Stimulated activated CD8-positive, alpha-beta memory T cell treated with anti-CD3 and anti-CD28 coated beads, Interleukin-4, amount 100 ng/mL, for 1 hour (primary cell): ENCODE data around the gene CNTN4.

Experiments used
- DNase-seq, 2 donors: peaks; one replicate each; pipeline ENCODE4 v3.0.0-alpha.2; 2020; ENCODE audit warnings: low read depth in 2 of 2, low spot score in 1 of 2

The CNTN4 gene

GRCh38 chr3:3020209-3020608, 921.5 kb downstream of the CNTN4 start:
- no peak for DNase-seq

DNA sequence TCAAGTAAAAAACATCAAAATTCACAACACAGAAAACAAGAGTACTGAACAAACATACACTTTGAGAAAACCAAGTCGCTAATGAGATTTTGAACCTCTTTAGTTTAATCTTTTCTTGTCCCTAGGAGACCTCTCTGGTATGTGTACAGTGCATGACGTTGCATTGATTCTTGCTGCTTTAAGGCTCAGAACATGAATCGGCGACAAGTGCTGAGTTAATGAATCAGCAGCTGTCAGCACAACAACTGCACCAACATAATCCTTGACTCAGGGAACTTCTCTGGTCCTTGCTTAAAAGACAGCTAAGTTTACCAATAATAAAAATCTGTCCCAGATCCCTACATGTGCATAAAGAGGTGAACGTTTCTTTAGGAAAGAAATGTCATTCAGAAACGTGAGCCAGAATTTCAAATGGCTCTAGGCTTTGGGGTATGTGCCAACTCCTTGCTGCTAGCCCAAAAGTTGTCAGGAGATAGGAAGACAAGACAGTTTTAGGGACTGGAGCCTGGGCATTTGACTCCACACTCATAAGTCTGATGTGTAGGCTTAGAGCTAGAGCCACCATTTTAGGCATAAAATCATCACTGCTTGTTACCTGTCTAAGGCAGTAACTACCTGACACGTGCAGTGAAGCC, 924.6 kb downstream of the CNTN4 start:
- no peak for DNase-seq

DNA sequence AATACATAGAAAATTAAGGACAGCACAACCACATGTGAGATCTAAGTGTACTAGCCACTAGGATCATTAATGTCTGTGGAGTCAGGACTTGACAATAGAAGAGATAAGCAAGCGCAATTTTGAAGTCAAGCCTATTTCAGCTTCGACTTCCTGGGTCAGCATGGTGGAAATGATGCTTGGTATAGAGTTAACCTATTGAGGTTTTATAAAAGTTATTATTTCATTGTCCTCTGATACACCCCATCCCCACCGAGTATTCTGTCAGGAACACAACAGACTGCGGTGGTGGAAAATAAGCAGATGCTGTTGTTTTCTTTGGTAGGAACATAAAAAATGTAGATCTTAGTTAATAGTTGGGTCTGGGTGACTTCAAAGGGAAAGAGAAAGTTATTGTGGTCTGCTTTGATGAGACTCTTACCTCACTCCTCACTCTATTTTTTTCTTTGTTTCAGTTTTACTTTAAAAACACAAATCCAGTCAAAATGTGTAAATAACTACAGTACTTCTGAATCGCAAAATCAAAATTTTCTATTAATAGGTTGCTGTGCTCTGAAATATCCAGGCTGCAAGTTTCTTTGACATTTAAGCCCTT, 929.4 kb downstream of the CNTN4 start:
- DNase-seq: no peak

DNA sequence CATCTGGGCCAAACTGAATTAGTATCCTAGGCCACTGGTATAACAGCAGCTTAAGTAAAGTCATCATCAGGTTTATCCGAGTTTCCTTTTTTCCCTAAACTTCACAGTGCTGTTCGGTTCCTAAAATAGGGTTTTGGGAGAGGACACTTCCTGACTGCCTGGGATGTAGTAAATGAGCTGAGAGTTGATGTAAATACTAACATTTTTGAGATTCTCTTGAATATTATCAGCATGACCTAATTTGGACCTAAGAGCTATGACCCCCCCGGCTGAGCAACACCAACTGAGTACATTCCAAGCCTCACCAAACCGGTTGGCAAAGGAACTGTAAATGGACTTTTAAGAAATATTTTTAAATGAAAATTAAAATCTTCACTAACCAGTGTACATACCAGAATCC, 932.7 kb downstream of the CNTN4 start:
- no peak for DNase-seq

- no peak for DNase-seq
Observed at GRCh38 chr3:3037156-3037555, 938.5 kb downstream of the CNTN4 start.

DNA sequence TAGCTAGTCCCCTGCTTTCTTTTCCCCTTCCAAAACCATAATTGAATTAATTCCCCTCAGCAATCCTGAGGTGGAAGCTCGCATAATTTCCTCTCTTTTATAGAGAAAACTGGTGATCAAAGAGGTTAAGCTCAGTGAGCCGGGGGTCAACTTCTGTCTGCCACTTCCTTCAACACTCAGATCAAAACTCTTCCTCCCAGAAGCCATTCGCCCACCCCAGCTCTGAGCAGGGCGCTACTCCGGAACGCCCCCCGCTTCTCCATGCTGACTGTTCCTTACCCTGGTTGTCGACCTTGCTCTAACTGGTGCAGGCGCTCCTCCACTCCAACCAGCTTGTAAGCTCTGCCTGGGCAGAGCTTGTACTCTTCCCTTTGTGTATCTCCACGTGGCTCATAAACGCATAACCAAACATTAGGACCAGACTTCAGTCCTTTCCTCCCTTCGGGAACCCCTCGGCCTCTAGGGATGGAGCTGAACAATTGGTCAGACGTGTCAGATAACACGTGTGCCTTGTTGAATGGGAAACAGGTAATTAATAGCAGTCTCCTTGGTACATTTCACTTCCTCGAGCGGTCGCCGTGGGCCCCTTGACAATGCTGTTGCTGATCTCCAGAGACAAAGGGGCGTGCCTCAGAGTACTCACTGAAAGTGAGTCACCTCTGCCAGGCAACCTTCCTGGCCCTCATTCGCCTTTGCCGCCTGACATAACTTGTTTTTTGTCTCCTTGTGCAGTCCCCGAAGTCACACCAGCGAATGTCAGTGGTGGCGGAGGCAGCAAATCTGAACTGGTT, 939.7 kb downstream of the CNTN4 start:
- no peak for DNase-seq

DNA sequence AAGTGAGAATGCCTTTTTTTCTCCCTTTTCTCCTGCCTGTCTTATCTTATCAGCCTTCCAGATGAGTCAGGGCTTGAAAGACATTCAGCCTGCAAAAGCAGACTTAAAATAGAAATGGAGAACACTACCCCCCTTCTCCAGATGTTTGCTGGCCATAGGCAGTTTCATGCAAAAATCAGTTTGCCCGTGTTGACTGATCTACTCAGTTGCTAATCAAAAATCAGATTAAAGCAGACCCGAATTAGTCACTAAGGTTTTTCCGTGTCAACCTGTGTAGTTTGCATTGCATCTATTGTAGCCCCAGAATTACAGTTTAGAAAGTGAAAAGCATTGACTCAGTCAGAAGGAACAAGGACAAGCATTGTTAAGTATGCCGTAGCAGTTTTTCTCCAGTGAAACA, 955.3 kb downstream of the CNTN4 start:
- no peak for DNase-seq

GRCh38 chr3:3059645-3060044, 961.0 kb downstream of the CNTN4 start:
- DNase-seq: no peak

GRCh38 chr3:3064297-3064696, 965.6 kb downstream of the CNTN4 start:
- DNase-seq: no peak

GRCh38 chr3:3065876-3066275, 967.2 kb downstream of the CNTN4 start:
- DNase-seq: no peak

GRCh38 chr3:3066378-3066777, 967.7 kb downstream of the CNTN4 start:
- DNase-seq: no peak

DNA sequence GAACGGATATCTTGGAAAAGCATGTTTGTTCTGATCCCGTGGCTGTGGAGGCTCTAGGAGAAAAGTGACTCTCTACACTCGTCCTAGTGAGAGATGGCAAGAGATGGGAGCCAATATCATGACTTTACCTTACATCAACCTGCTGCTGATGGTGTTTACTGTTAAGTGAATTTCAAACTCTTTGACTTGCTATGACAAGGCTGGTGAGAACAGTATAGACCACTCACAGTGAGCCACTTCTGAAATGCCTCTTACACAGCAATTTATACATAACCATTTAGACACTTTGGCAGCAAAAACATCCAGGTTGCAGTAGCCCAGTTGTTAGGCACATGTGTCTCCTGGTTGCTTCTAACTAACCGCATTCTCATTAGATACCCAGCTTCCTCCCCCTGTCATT, 968.2 kb downstream of the CNTN4 start:
- DNase-seq: no peak

DNA sequence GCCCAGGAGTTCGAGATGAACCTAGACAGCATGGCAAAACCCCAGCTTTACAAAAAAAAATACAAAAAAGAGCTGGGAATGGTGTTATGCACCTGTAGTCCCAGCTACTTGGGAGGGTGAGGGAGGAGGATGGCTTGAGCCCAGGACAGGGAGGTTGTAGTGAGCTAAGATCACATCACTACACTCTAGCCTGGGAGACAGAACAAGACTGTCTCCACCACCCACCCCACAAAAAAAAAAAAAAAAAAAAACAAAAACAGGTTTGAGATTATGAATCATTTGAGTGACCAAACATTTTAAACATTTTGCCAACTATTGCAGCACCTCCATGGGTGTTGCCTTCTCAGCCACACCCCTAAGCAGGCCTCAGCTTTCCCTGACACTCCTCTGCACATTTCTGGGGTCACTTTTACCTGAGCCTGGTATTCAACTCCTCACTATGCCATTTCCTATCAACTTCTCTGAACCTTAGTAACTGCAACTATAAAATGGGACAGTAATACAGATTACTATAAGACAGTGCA, 969.8 kb downstream of the CNTN4 start:
- DNase-seq: no peak

GRCh38 chr3:3069723-3070122, 971.1 kb downstream of the CNTN4 start:
- DNase-seq: no peak

- no peak for DNase-seq
Observed at GRCh38 chr3:3071136-3071535, 972.5 kb downstream of the CNTN4 start.

DNA sequence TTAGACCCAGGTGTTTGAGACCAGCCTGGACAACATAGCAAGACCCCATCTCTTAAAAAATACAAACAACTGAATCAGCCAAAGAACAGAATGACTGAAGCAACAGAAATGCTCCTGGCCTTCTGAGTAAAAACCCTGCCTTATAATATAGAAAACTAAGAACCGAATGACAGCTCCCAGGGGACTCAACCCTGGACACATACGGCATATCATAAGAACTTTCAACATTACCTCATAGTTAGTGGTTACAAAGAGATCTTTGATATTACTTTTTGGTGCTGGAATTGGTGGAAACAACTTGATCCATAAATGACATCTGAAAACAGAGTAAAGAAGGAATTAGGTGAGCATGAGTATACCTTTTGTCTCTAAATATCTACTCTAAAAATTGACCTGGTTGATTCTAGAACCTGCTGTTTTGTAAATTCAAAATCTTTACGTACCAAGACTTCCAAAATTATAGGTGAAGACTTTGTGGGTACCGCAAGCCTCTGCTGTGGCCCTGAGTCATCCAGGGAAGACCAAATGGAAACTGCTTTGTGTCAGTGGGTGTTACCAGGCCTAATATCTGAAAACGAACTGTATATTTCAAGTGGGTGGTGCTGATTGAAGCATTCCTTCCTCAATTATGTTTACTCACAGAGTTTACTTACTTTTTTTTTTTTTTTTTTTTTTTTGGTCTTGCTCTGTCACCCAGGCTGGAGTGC, 976.0 kb downstream of the CNTN4 start:
- DNase-seq: no peak

DNA sequence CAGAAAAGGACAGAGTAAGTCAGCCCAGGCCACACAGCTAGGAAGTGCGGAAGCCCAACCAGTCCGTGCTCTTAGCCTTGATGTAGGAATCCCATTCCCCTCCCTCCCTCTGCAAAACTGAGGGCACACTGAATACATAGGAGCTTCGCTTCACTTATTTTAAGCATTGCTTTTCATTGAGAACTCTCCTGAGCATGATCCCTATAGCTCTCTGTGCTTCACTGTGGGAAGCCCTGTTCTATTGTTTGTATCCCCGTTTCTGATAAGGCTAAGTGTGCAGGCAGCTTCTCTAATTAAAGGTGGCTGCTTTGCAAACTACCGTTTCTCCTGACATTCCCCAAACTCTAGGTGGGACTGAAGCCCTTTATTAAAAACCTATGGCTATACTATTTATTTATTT, 981.6 kb downstream of the CNTN4 start:
- no peak for DNase-seq

DNA sequence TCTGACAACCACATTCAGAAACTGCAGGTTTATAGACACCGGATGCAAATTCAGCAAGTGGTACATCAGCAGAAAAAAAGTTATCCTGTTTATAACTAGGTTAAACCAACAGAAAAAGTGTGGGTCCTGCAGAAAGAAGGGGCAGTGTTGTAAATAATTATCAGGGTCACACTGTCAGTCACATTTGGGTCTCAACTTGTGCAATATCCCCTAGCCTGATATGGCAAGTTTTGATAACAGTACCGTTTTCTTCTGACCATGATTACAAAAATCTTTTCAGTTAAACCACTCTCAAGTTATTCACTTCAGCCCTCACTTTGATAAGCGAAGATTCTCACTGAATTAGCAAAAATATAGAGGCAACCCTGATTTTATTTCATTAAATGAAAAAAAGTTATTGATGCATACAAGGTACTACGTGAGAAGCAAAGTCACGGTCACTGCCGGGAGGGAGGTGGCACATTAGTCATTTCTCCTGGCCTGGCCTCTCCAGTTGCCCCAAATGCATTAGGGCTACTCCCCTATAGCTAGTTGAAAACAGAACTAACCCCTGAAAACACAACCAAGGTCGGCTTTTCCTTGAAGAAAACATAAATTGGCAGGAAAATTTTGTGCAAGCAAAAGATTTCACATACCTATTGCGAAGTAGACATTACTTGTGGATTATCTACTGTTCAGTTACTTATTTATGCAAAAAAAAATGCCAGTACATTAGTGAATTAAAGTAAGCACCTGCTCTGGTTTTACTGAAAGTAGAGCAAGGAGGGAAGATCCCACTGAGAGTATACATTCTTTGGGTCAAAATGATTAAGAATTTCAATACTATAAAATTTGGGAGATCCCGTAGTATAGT, 982.9 kb downstream of the CNTN4 start:
- no peak for DNase-seq

DNA sequence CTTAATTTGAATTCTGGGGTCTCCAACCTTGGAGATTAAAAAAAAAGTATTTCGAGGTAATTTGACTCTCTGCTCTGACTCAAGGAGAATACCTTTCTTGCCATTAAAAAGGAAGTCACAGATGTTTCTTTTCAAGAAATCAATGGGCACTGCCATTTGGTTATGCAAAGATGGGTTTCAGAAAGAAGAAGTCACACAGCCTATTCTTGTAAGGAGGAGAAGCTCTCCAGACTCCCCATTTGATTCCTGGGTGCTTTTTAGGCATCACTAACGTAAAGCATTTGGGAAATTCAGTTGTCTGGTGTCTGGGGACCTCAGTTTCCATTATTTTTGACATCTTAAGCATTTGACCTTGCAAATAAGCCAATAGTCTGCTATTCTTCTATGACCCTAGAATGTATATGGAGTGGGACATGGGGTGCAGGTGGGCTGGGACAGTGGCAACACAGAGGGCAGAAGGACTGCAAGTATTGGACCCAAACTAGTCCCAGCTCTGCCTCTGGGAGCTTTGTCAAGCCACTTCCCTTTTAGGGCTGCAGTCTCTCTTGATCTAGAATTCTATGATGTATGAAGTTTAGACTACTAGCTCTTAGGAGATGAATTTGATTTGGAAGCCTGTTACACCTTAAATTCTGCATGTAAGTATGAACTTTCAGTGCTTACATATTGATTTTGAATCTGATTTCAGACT, 983.7 kb downstream of the CNTN4 start:
- no peak for DNase-seq

DNA sequence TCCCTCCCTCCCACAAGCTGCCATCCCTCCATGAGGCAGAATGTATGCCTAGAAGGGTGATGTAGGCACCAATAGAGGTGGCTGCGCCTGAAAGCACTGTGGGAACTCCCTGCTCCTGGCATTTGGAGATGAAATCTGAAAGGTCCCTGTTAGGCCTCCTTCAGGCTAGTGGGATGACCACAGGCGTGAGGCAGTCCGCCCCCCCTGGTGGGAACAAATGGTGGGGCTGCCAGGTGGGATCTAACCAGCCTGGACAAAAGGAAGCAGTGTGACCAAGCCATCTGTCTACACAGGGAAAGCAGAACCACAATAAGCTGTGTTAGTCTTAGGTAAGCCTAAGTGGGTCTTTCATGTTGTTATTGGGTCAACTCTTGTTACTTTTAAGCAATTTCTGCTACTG, 986.2 kb downstream of the CNTN4 start:
- no peak for DNase-seq
